22Rv1 (cell line): ENCODE measurements around the gene STX3.

ENCODE experiments used
- H3K27ac ChIP-seq: fragments of 450-650 bp; 2 replicates; pipeline ENCODE4 v1.5.1; 2017
- CTCF ChIP-seq: fragments of 450-650 bp; IDR thresholded peaks from 2 replicates; pipeline ENCODE4 v1.5.1; 2017; ENCODE audit warnings: mild to moderate bottlenecking
- ZFX ChIP-seq: fragments of 450-650 bp; IDR thresholded peaks from 2 replicates; pipeline ENCODE4 v1.6.1; 2017; ENCODE audit warnings: antibody characterized with exemption, borderline replicate concordance

The STX3 gene

GRCh38 chr11:59801981-59802638, 46.9 kb downstream of the STX3 start:
- TF ChIP-seq CTCF (no peak), ZFX (no peak)
- H3K27ac ChIP-seq: peak overlapping the region; percentile 22; the same call in 1 of the 2 replicates

GRCh38 chr11:59802639-59803176, 47.5 kb downstream of the STX3 start:
- TF ChIP-seq CTCF (peak; percentile 69), ZFX (no peak)
- H3K27ac ChIP-seq: peak overlapping the region; percentile 22; the same call in 1 of the 2 replicates

GRCh38 chr11:59804061-59804460, 48.9 kb downstream of the STX3 start:
- TF ChIP-seq CTCF (no peak), ZFX (no peak)
- no peak overlapping the region for H3K27ac ChIP-seq

- no peak overlapping the region for H3K27ac ChIP-seq
Observed at GRCh38 chr11:59807047-59807610, 52.0 kb downstream of the STX3 start.

GRCh38 chr11:59810189-59810910, 55.2 kb downstream of the STX3 start, which contains the start of gene MRPL16:
Gene MRPL16, minus strand, starts transcription at chr11:59810778. Its CDS starts 120 bp downstream, at chr11:59810658.
- peak within 1 kb of the TSS; percentile 85 for H3K27ac ChIP-seq
- no peak for TF ChIP-seq ZFX
- peak; percentile 42 for TF ChIP-seq CTCF

More at GRCh38 chr11:59807047-59807610, 52.0 kb downstream of the STX3 start:
- TF ChIP-seq CTCF (no peak), ZFX (no peak)

DNA sequence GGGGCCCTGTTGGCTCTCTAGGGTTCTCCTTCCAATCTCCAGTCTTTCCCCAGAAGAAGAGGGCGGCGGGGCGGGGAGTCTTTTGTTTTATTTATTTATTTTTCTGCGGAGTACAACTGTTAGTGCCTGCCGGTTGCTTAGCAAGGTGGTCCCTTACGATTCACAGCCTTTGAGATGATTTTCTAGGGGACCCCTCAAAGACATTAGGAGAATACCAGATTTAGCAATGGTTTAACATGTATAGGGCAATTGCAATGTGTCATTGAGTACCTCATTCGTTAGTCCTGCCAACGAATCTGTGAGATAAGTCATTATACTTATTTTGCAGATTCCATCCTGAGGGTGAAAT, 55.7 kb downstream of the STX3 start:
- H3K27ac ChIP-seq: peak overlapping the region; percentile 85
- TF ChIP-seq CTCF (no peak), ZFX (no peak)
